Medulla oblongata (tissue), 1 donor: ENCODE measurements around the gene CYP4F22.
"Not testable (repeated sequence)": the region's sequence is repeated elsewhere in the genome, so short reads cannot be mapped to it uniquely, and the experiment has no call there.

Experiments used
- DNase-seq: peaks from one replicate; pipeline ENCODE4 v3.0.0-alpha.2; 2015; ENCODE audit errors: extremely low spot score

The CYP4F22 gene

GRCh38 chr19:15508035-15508710, at the start of gene CYP4F22:
Gene CYP4F22 (plus strand): TSS chr19:15508525. CDS start chr19:15525337, 16,812 bp downstream.
- DNase-seq = no peak

DNA sequence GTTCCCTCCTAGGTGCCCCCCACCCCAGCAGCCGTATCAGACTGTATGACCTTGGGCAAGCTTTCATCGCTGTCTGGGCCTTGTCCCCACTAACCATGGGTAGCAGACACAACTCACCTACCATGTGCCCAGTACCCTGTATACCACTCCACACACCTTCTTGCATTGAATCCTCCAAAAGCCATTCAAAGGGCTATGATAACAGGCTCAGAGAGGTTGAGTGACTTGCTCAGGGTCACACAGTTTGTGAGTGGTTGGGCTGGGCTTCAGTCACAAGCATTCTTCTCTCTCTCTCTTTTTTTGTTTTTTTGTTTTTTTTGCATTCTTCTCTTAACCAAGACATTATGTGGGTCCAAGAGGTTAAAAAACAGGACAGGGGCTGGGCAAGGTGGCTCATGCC, 46.6 kb upstream of the CYP4F22 start:
- no peak for DNase-seq

DNA sequence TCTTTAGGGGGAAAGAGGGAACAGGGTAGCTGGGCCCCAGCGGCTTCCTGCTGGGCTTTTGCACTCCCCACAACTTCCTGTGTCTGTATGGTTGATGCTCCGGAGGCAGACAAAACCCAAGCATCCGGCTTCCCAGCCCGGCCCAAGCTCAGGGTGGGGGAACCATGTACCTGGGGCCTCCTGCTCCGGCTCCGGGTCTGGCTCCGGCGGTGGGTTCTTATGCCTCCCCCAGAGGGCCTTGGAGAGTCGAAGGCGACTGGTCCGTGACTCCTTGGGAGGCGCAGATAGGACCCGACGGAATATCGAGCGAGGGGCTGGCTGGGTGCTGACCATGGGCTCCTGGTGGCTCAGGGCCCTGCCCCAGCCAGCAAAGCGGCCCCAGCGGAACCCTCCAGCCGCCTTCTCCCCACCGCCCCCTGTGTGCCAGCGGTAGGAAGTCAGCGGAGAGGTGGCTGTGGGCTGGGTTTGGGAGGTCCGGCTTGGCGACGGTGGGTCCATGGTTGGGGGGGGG, 44.4 kb upstream of the CYP4F22 start:
- DNase-seq = no peak

- peak; percentile 26 for DNase-seq
Observed at GRCh38 chr19:15464394-15465385, 43.6 kb upstream of the CYP4F22 start, which contains the start of gene RASAL3. Gene RASAL3 (minus strand): TSS chr19:15464544. CDS start chr19:15464358, 186 bp downstream.

GRCh38 chr19:15466851-15467733, 41.2 kb upstream of the CYP4F22 start:
- DNase-seq = no peak

GRCh38 chr19:15467734-15468214, 40.6 kb upstream of the CYP4F22 start:
- no peak for DNase-seq

DNA sequence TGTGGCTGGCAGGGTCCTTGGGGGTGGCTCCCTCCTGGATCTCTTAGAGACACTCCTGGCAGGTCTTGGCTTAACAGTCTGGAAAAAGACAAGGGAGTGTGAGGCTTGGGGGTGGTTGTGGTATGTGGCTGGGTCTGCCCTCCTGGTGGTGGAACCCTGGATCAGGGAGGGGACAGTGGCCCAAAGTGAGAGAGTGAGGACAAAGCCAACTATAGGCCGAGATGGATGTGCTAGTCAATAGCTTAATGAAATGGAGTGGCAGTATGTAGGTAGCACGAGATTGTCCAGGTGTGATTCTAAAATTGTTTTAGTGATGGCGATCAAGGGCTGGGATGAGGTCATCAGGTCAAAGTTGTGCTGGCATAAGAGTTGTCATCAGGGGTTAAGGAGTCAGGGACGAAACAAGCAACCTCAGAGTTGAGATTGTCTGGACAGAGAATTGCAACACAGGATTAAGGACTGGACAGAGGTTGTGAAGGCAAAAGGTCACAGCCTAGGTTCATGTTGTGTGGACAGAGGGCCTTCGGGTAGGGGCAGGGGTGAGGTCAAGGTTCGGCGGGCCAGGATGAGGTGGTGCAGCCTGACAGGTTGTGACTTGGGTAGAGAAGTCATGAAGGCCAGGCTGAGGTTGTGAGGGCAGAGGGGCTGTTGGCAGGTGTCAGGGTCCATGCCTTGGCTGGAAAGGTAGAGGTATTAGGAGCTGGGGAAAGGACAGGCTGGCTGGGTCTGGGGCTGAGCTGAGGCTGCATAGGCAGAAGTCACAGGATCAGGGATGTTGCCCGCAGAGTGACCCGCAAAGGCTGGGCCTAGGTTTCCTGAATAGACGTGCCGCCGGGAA, 39.4 kb upstream of the CYP4F22 start:
- DNase-seq = no peak

DNA sequence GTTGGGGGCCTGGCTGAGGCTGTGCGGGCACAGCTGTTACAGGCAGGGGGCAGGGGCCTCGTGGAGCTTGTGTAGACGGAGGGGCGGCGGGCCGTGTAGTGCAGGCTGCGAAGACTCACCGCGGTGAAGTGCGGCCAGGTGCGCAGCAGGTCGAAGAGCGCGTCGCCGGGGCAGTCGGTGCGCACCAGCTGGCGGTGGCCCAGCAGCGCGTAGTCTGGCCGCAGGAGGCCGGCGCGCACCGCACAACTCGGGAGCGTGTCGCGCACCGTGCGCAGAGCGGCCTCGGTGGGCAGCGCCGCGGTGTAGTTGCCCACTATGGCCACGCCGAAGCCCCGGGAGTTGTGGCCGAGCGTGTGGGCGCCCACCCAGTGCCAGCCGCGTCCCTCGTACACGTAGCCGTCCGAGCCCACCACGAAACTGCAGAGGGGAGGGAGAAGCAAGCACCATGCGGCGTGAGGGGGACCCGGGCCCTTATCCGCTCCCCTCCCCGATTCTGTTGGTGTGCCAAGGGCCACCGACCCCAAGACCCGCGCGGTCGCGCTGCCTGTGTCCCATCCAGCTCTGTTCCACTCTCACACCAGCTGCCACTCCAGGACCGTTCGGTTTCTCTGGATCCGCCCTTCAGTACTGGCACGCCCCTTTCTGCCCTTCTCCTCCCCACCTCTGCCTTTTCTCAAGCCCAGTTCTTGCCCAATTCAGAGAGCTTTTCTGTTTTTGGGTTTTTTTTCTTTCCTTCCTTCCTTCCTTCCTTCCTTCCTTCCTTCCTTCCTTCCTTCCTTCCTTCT, 38.6 kb upstream of the CYP4F22 start:
- DNase-seq = no peak

- DNase-seq = no peak
Observed at GRCh38 chr19:15471639-15472101, 36.7 kb upstream of the CYP4F22 start.

GRCh38 chr19:15473821-15474220, 34.5 kb upstream of the CYP4F22 start:
- DNase-seq = not testable (repeated sequence)

DNA sequence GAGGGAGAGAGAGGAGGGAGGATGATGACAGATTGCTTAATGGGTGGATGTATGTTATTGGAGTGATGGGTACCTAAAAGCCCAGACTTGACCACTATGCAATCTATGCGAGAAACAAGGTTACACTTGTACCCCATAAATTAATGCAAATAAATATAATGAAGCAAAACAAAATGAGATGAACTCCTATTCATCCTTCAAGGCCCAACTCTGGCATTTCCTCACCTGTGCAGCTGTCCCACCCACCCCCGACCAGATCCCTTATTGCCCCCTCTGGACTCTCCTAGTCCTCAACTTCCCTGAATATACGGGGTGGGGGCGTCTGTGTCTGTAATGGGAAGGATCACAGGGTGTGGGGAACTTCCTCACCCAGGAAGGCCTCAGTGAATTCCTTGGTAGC, 33.2 kb upstream of the CYP4F22 start:
- DNase-seq = no peak

DNA sequence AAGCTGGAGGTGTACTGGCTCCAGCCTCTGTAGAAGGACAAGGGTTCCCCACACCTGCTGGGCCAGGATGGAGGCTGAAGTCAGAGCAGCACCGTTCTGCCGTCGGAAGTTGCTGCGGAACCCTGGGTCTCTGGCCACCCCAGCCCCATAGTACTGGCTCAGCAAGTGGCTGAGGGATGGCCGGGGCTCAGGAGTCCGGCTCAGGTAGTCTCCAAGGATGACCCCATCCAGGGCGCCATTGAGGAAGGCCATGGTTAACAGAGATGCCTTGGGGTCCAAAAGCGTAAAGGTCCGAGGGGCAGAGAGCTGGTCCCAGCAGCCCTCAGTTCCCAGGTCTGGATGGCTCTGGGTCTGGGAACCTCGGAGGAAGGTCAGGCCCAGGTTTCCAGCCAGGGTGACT, 32.7 kb upstream of the CYP4F22 start:
- DNase-seq = no peak

- no peak for DNase-seq
Observed at GRCh38 chr19:15476325-15476724, 32.0 kb upstream of the CYP4F22 start.

DNA sequence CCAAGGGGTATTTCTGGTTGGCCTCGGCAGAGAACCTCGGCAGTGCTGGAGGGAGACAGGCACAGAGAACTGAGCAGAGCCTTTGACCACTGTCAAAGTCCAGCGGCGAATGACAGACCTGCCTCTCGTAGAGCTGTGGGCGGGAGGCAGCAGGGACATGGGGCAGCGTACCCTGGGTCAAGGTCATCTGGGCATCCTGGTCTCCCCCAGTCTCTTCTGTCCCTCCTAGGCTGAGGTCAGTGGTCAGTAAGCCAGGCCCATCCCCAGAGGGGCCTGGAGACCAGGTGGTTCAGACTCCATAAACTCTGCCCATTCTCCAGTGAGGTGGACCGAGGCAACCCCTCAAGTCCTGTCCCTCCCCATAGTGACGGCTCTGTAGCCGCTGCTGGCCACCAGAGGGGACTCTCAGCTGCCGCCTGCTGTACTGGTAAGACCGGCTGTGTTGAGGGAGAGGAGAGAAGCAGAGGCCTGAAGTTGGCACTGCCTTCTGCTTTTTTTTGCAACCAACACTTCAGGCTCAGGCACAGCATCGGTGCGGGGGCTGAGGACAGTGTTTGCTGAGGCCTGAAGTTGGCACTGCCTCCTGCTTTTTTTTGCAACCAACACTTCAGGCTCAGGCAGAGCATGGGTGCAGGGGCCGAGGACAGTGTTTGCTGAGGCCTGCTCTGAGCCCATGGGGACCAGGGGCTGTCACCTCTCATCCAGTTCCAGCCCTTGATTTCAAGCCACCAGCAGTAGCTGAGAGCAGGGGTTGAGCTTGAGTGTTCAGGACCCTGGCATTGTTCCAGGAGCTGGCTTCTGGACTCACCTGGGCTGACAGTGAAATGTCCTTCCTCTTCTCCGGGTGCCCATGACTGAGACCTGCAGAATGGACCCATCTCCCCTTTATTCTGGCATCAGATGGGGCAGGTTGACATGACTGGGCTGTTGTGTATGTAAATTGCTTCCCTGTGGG, 28.7 kb upstream of the CYP4F22 start, which contains the start of gene PGLYRP2:
PGLYRP2 (minus strand) TSS at position 111 of the 955 bp plus-strand sequence. CDS start 130 bp downstream, outside the sequence.
- DNase-seq = peak; percentile 8

DNA sequence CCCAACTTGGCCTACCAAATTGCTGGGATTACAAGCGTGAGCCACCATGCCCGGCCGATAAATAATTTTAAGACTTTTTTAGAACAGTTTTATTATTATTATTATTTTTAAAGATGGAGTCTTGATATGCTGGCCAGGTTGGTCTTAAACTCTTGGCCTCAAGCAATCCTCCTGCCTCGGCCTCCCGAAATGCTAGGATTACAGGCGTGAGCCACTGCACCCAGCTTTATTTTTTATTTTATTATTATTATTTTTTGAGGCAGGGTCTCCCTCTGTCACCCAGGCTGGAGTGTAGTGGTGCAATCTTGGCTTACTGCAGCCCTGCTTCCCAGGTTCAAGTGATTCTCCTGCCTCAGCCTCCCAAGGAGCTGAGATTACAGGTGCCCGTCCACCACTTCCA, 27.3 kb upstream of the CYP4F22 start:
- DNase-seq = not testable (repeated sequence)

- not testable (repeated sequence) for DNase-seq
Observed at GRCh38 chr19:15485768-15486167, 22.6 kb upstream of the CYP4F22 start.

DNA sequence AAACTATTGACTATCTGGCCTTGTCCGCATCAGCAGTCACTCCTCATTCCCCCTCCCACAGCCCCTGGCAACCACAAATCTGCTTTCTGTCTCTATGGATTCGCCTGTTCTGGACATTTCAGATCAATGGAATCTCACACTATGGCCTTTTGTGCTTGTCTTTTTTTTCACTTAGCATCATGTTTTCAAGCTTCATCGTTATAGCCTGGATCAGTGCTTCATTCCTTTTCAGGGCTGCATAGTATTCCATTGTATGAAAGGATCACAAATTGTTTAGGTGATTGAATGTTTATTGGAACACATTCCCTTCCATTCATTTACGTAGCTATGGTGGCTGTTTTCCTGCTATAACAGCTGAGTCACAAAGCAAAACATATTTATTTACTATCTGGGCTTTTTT, 21.3 kb upstream of the CYP4F22 start:
- no peak for DNase-seq
